ENCODE results near the gene TBX3.
"Not testable (repeated sequence)": the region's sequence is repeated elsewhere in the genome, so short reads cannot be mapped to it uniquely, and the experiment has no call there.

Gene TBX3

DNA sequence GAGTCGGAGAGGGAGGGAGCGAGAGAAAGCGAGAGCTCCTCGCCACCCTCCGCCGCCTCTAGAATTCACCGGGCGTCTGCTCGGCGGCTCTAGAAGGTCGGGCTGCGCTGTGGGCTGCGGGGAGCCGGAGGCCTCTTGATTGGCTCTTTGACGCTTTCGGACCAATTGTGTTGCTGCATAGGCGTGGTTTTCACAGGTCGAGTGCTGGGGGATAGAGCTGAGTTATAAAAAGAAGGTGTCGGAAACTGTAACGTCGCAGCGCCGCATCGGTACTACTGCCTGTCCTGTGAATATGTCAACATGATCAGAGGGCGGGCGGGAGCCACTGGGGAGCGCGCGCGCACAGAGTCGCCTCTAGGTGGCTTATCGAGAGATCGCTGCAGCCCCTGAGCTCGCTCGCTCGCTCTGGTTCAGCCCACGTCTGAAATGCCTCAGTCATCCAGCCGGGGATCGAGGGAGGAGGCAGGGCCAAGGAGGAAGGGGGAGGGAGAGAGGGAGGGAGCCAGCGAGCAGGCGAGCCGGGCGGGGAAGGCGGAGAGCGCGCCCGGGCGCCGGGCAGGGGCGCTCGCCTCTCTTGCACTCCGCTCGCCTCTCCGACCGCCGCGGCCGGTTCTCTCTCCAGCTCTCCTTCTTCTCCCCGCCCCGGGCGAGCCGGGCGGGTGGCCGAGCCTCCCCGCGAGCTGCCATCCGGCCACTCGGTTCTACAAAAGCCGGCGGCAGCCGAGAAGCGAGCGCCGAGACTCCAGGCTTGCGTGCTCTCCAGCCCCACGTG is at the start of gene TBX3:
TSS of gene TBX3 (minus strand) at position 78 of the 772 bp plus-strand sequence. CDS start 975 bp downstream, outside the sequence.
- no peak for DNase-seq

DNA sequence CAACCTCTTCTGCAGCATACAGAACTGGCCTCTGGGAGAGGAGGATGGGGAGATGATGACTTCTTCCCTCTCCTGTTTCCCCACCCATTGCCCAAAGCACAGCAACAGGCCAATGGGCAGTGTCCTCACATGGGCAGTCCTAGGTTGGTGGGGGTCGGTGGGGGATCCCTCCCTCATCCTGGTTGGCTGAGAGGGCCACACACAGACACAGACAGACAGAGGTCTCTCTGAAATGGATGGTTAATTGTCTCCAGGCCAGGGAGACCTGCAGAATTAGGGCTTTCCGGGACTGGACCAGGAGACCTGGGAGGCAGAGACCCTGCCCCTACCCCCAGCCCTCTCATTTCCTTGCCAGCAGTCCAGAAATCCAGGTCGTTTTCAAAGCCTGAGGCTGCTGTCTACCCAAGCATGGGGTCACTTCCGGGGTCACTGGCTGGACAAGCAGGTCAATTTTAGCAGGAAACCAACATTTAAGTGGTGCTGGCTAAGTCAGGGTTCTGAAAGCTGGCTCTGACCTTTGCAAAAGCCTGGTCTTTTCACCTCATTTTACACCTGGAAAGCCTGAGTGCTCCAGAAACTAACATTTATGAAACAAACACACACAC is 48.6 kb upstream of the TBX3 start:
- no peak for DNase-seq

DNA sequence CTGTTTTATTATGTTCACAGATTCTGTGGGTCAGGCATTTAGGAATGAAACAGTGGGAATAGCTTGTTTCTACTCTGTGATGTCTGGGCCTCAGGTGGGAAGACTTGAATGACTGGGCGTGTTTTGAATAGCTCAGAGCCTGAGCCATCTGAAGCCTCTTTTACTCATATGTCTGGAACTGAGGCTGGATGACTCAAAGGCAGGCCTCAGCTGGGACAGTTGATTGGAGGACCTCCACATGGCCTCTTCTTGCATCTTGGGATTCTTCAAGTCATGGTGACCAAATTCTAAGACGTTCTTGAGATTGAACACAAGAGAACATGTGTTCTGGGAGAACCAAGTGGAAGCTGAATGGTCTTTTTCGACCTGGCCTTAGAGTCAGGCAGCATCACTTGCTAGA is 45.8 kb upstream of the TBX3 start:
- no peak for DNase-seq

DNA sequence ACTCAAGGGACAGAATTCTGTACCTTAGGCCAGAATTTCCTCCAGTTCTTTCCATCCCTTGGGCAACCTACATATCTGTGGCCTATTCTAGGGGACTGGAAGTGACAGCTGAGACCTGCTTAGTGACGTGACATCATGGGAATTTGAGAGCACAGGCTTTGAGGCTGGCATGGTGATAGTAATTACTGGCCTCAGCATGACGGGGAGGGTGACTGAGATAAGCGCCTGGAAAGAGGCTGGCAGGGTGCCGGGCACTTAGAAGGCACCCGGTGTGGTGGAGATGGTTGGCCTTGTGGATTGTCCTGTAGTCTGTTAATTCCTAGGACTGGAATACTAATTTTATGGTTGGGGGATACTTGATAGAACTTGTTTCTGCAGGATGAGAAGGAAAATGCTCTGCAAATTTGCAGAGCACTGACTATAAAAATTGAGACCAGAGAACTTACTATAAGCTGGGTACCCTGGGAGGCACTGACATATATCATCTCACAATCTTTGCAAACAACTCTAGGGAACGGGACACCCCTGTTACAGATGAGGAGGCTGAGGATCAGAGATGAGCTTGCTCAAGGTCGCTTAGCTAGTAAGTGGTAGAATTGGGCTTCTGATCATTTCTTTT is 42.2 kb upstream of the TBX3 start:
- DNase-seq, result no peak

DNA sequence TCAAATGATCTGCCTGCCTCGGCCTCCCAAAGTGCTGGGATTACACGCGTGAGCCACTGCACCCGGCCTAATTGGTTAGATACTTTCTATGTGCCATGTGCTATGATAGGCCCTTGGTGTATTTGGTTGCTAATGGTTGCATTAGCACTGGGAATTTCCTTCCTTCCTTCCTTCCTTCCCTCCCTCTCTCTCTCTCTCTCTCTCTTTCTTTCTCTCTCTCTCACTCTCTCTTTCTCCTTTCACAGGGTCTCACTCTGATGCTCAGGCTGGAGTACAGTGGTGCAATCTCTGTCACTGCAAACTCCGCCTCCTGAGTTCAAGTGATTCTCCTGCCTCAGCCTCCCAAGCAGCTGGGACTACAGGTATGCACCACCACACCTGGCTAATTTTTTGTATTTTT is 38.2 kb upstream of the TBX3 start:
- not testable (repeated sequence) for DNase-seq

DNA sequence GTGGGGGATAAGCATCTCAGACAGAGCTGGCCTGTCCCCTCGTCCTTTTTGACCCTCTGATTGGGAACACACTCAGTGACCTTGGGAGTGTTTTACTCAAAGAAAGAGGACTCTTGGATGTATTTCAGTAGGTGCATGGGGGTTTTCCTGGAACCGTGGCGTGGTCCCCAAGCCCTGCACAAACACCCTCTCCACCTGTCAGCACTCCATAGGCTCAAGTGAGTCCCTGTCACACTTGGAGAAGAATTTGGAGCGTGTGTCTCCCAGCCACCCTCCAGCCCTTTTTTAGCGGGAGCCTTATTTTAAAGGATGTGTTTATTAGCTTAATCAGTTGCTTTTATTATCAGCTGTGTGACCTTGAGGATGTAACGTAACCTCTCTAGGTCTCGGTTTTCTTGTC is 37.3 kb upstream of the TBX3 start:
- no peak for DNase-seq

DNA sequence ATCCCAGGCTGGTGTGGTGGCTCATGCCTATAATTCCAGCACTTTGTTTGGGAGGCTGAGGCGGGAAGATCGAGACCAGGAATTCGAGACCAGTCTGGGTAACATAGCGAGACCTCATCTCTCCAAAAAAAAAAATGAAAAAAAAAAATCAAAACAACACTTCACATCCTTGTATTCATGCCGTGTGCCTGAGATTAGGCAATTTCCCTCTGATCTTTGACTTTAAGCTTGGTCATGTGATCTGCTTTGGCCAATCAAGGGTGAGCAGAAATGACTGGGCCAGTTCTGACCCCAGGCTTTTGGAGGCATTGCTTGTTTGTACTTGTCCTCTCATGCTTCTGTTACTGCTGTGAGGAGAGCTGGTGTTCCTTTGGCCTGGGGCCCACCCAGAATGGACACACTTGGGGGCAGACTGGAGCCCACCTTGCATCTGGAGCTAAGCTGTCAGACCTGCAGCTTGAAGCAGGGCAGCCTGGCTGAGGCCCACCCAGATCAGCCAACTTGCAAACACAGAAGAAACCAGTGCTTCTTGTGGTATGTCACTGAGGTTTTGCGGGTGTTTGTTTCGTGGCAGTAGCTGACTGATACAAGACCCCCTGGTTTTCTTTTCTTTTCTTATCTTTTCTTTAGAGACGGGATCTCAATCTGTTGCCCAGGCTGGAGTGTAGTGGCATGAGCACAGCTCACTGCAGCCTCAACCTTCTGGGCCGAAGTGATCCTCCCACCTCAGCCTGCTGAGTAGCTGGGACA is 29.7 kb upstream of the TBX3 start:
- DNase-seq, result no peak

DNA sequence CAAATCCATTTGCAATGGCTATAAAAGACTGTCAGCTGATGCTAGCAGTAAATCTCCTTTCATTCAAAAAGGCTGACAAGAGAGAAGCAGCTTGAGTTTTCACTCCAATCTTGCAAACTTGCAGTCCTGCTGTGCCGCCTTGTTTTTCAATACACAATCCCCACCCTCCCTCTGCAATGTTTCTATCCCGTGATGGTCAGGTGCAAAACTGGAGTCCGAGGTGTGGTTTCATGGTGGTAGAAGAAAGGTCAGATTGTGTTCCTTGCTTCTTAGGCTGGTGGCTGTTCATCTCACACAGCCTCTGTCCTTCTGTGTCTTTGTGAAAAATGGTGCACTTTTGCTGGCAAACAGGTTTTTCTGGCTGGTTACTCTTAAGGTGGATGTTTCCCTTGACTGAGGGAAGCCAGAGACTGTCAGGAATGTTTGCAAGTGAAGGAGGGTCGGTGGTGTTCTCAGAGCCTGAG is 27.7 kb upstream of the TBX3 start:
- DNase-seq, result no peak

DNA sequence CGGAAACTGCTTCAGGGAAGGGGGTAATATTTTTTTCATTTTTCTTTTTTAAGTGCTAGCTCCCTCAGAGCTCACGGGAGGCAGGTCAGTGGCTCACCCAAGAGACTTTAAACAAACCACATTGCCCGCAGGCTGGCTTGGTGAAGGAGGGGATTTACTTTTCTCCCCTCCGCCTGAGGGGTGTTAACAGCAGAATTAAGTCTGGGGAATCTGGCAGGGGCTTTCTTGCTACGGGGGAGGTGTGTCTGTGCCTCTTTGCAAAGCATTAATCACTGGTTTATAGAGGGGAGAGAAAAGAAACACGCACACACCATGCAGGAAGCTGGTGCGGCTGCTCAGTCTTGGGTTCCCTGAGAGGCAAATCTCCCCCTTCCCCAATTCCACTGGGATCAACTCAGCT is 26.2 kb upstream of the TBX3 start:
- no peak for DNase-seq

DNA sequence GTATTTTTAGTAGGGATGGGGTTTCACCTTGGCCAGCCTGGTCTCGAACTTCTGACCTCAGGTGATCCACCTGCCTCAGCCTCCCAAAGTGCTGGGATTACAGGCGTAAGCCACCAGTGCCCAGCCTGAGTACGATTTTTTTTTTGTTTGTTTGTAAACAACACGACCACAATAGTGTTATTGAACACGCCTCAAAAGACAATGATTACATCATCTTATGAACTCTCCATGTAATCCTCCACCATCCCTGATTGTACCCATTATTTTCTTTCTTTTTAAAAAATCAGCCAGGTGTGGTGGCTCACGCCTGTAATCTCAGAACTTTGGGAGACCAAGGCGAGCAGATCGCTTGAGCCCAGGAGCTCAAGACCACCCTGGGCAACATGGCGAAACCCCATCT is 25.1 kb upstream of the TBX3 start:
- DNase-seq, result no peak

DNA sequence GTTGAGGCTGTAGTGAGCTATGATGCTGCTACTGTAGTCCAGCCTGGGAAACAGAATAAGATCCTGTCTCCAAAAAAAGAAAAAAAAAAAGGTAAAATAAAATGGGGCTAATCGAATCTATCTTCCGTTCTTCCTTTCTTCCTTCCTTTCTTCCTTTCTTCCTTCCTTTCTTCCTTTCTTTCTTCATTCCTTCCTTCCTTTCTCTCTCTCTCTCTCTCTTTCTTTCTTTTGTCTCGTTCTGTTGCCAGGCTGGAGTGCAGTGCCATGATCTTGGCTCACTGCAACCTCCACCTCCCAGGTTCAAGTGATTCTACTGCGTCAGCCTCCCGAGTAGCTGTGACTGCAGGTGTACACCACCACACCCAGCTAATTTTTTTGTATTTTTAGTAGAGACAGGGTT is 24.6 kb upstream of the TBX3 start:
- not testable (repeated sequence) for DNase-seq

DNA sequence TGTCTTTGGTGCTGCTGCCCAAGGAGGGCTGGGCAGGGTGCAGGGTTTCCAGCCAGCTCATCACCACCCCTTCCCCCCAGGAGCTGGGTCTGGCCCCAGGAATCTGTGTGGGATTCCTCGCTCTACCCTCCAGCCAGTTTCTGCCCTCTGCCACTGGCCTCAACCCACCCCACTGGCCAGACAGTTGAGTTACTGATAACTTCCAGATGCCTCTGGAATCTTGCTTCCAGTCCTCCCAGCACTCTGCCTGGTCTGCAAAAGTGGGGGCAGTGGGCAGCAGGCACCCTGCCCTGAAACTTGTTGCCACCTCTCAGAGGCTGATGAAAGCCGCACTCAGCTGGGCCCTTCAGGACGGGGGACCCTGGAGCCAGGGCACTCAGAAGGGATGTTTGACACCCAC is 20.1 kb upstream of the TBX3 start:
- no peak for DNase-seq

DNA sequence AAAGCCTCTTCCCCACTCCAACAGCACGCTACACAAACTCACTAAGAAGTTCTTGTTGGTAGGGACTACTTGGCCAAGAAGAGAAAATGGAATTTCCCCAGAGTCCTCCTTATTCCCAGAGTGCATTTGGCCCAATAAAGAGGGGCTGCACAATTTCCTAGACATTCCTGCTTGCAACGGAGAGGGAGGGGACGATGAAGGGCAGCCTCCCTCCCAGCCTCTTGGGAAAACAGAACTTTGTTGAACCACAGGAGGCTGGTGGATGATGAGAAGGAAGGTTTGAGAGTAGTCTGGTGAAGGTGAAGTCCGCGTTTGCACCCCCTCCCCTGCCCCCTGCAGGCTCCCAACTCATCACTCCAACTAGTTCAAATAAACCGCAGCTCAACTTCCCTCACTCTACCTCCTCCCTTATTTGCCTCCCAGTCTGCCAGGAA is 19.1 kb upstream of the TBX3 start:
- no peak for DNase-seq

DNA sequence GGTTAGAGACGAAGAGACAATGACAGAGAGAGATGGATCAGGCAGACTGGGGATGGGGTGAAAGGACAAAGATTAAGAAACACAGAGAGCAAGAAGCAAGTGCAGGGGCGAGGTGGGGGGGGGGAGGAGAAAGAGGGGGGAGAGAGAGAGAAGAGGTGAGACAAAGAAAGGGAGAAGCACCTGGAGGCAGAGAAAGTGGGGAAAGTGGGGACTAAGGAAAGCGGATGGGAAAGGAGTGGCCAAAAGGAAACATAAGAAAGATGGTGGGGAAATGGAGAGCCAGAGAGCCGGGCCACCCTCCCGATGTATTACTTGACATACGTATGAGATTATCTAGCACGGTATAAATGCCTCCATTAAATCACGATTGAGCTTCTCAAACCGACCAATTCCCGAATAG is 18.5 kb upstream of the TBX3 start:
- no peak for DNase-seq

DNA sequence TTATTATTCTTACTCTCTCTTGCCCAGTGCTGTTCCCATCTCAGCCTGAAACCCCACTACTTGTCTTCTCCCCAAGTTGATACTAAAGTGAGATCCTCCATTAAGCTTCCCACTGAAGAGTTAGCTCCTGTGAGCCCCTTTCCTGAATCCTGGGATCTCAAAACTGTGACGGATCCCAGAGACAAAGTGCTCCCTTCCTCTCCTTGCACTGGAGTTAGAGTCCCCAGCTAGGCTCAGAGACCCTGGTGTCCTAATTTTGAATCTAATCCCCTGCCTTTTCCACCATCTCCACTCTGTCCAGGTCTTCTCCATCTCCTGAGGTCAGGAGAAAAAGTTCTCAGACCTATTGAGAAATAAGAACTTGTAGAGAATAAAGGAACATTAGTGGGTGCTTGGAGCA is 17.6 kb upstream of the TBX3 start:
- DNase-seq, result no peak

DNA sequence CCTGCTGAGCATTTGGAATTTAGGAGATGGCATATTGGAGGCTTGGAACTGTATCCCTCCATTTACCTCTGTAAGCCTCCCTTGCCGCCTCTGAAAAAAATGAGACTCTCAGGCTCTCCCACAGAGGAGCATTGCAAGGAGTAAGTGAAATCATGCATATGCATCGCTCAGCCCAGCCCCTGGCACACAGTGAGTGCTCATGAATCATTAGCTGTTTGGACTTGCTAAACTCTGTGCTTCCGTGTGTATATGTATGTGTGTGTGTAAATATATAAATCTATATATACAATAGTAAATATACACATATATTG is 17.1 kb upstream of the TBX3 start:
- DNase-seq, result no peak

DNA sequence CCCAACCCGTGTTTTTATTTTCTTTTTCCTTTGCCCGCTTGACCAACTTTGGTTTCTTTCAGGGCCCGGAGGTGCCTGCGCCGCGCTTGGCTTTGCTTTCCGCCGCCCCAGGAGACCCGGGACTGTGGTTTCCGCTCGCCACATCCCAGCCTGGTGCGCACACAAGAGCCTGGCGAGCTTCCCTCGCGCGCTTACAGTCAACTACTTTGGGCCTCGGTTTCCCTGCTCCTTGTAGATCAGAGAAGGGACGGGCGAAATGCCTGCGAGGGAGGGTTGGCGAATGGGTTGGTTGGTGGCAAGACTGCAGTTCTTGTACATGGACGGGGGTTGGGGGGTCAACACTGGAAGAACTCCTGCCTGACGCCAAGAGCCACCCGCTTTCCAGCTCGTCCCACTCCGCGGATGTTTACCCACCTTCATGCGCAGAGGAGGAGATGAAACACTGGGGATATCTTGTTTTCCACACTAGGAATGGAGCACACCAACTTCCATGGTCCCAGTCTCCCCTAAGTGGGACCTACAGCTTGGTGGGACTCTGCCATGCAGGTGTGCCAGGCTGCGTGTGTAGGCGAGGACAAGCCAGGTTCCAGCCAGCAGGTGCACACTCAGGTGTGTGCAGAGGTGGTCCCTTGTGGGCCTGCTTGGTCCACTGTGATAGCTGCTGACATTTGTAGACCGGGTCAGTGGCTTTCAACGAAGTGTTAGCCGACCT is 16.6 kb upstream of the TBX3 start:
- DNase-seq, result no peak

DNA sequence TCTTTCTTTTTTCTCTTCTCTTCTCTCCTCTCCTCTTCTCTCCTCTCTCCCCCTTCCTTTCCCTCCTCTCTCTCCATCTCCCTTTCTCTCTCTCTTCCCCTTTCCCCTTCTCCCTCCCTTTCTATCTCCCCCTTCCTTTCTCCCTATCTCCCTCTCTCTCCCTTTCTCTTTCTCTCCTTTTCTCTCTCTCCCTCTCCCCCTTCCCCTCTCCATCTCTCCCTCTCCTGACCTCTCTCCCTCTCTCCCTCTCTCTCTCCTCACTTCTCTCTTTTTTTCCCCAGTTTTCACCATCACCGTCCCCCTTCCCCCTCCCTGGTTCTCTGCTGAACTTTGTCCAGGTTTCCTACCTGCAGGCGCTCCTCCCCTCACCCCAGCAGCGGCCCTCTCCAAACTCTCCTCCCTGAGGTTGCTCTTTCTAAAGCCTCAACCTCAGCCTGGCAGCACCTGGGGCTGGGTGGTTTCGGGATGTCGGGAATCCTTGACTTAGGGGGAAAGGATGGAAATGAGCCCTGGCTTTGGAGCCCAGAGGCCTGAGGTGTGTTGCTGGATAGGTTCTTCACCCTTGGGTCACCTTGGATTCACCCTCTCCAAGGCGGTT is 14.7 kb upstream of the TBX3 start:
- DNase-seq, result no peak

DNA sequence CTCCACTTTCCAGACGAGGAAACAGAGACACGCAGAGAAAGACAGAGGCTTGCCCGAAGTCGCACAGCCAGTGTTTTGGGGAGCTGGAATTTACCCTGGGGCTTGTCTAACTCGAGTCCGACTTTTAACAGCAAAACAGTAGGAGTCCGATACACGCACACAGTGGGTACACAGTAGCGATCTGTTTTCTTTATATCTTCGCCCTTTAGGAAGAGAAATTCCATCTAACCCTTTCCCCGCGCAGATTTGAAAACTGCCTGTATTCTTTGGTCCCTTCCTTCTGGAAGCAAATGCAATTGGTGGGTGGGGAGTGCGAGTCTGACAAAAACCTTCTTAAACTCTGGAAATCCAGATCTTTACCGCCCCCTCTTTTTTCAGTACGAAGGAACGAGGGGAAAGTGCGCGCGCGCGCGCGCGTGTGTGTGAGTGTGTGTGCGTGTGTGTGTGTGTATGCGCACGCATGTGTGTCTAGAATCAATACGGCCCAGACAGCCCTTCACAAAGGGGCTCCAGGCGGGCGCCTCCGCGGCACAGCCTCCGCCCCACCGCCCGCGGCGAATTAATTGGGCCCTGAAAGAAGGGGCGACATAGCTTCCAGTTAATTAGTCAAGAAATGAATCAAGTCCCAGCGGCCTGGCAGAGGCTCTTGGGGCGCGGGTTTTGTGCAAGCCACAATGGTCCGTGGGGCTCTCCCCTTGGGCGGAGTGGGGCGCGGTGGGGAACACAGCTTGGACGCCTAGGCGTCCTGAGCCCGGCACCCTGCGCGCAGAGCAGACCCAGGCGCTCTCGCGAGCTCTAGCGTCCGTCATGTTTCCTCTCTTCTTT is 14.0 kb upstream of the TBX3 start:
- DNase-seq, result no peak

DNA sequence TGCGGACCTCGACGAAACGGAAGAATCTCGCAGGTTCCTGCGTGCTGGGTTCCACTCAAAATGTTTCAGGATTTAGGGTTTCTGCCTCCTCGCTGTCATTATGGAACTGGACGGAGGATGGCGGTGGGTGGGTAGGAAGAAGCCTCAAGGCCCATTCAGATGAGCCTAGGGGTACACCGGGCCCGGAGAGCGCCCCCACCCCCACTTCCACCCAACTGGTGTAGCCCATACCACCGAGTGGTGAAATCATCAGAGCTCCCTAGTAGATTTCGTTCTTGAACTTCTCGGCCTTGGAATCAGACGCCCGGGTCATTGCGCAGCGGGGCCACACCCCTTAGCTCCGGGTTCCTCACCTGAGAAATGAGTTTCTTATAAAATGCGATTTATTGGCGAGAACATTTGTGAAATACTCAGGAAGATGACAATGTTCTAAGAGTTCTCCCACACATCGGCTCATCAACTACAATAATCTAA is 13.3 kb upstream of the TBX3 start:
- no peak for DNase-seq

DNA sequence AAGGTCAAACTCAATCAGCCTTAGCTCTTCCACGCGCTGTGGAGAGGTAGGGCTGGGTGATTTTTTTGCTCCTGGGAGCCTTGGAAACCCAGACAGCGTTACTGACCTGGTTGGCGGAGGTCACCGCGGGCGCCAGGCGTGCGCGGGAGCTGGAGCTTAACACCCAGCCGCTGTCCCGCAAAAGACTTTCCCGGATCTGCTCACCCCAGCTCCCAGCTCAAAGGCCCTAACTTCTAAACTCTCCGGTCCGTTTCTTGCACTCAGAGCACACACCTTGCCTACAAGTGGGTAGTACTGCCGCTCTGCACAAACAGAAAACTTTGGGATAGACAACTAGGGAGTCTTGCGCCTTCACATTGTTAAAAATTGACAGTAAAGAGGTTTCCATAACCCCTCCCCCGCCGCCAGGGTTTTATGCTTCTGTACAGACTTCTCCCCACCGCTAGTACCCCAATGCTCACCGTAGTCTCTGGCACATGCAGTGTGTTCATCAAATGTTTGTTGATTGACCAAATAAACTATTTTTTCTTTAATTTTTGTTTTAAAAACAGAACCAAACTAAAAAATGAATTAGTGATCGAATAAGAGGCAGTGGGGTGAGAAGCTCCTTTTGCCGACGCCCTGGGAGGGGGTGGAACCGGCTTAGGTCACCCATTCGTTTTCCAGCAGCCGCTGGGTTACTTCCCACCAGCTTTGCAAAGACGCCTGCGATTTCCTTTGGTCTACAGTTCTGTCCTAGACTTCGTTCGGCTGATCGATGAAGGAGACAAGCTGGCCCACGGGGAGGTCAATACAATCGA is 12.7 kb upstream of the TBX3 start:
- DNase-seq, result no peak
